ENCODE measurements around the gene RNF144A.

DNA sequence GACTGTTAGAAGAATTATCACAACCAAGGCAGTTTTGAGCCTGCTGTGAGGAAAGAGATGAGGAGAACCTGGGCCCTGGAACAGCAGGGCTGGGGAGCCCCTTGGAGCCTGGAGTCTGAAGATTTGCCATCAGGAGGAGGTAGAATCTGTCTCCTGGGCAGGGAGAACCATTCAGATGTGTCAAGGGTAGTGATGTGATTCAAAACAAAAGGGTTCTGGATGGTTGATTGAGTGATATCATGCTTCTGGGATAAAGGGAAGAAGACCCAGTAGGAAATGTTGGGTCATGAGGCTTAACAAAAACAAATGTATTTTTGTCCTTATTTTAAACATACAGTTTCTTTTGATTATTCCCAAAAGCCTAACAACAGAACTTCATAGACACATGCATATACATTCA, 28.6 kb downstream of the RNF144A start:
- TF ChIP-seq CTCF (conservative IDR thresholded peaks at IDR 0.05; ENCODE audit: low read length) (no peak), EZH2phosphoT487 (IDR thresholded peaks at IDR 0.05; ENCODE audit: borderline replicate concordance) (no peak)
